Tibial artery (tissue), 4 donors: ENCODE results near the gene KLC4.

ENCODE experiments used
- DNase-seq, 2 donors: peaks; one replicate each; pipeline ENCODE4 v3.0.0-alpha.2; 2019
- H3K27ac ChIP-seq, 2 donors: fragments of 200-600 bp; sonication (generic) in 1 of 2; 1 replicate in 1 of 2; 2 replicates in 1 of 2; pipeline ENCODE4 v1.5.1; 2018 to 2019; ENCODE audit warnings: mild to moderate bottlenecking in 1 of 2
- H3K27me3 ChIP-seq, 2 donors: fragments of 200-600 bp; sonication (generic) in 1 of 2; one replicate each; pipeline versions ENCODE4 v1.5.1 to v1.6.0; 2016 to 2019
- H3K36me3 ChIP-seq, 3 donors: fragments of 200-600 bp; sonication (generic) in 2 of 3; one replicate each; pipeline ENCODE4 v1.5.1; 2016 to 2019; ENCODE audit warnings: mild to moderate bottlenecking in 2 of 3
- H3K4me1 ChIP-seq, 4 donors: fragments of 200-600 bp; sonication (generic) in 2 of 4; 1 replicate in 3 of 4; 2 replicates in 1 of 4; pipeline ENCODE4 v1.5.1; 2016 to 2019
- H3K4me3 ChIP-seq, 2 donors: fragments of 200-600 bp; sonication (generic) in 1 of 2; 1 replicate in 1 of 2; 2 replicates in 1 of 2; pipeline ENCODE4 v1.5.1; 2018 to 2019; ENCODE audit warnings: mild to moderate bottlenecking in 2 of 2
- H3K9me3 ChIP-seq, 3 donors: fragments of 200-600 bp; sonication (generic) in 1 of 3; one replicate each; pipeline ENCODE4 v1.5.1; 2016 to 2019
- intact Hi-C: fragments of 100-400 bp; cut with DNase I; formaldehyde crosslinking; loops from one replicate; pipeline ENCODE4 v1.15.0; 2023; ENCODE audit warnings: low total_unique reads
- TF ChIP-seq, protein P1 (sequence below), 2 experiments: fragments of 200-600 bp in 1 of 2; fragments of 450-650 bp in 1 of 2; IDR thresholded peaks; one replicate each; pipeline ENCODE4 v1.5.1; 2017 to 2019; ENCODE audit warnings: antibody characterized with exemption in 2 of 2, mild to moderate bottlenecking in 1 of 2, moderate library complexity in 1 of 2

Gene KLC4

GRCh38 chr6:43088654-43089056 lies 29.2 kb downstream of the KLC4 start:
- TF ChIP-seq, protein P1, sequence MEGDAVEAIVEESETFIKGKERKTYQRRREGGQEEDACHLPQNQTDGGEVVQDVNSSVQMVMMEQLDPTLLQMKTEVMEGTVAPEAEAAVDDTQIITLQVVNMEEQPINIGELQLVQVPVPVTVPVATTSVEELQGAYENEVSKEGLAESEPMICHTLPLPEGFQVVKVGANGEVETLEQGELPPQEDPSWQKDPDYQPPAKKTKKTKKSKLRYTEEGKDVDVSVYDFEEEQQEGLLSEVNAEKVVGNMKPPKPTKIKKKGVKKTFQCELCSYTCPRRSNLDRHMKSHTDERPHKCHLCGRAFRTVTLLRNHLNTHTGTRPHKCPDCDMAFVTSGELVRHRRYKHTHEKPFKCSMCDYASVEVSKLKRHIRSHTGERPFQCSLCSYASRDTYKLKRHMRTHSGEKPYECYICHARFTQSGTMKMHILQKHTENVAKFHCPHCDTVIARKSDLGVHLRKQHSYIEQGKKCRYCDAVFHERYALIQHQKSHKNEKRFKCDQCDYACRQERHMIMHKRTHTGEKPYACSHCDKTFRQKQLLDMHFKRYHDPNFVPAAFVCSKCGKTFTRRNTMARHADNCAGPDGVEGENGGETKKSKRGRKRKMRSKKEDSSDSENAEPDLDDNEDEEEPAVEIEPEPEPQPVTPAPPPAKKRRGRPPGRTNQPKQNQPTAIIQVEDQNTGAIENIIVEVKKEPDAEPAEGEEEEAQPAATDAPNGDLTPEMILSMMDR (IDR thresholded peaks at IDR 0.05): no peak
- Histone ChIP-seq H3K36me3 (no peaks in the 10 kb centered on the region), H3K4me3 (no peak overlapping the region), H3K27ac (no peak overlapping the region), H3K4me1 (no peaks in the 10 kb centered on the region), H3K27me3 (no peaks in the 10 kb centered on the region), H3K9me3 (no peaks in the 10 kb centered on the region)
- intact Hi-C loops: no loop called here
- no peak for DNase-seq

DNA sequence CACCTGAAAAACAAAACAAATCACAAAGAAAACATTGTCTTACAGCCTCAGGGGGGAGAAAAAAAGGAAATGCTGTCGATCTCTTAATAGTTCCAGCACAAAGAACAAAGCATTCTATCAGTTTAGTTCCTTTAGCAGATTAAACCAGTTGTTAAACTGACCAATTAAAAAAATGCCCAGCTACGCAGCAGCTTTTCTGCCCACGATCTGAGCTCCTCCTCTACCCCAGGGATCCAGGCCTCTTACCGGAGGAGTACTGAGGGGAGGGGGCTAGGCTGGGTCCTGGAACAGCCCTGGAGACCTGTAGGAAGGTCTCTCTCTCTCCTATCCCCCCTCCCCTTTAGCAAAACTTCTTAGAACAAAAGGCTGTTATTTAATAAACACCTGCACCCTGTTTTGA lies 30.0 kb downstream of the KLC4 start:
- Histone ChIP-seq H3K27me3 (no peaks in the 10 kb centered on the region), H3K36me3 (no peaks in the 10 kb centered on the region), H3K4me1 (no peaks in the 10 kb centered on the region), H3K4me3 (no peak overlapping the region), H3K27ac (no peak overlapping the region), H3K9me3 (no peaks in the 10 kb centered on the region)
- TF ChIP-seq, protein P1 (IDR thresholded peaks at IDR 0.05): no peak
- intact Hi-C loops: no loop called here
- DNase-seq: no peak

GRCh38 chr6:43089874-43090558 lies 30.6 kb downstream of the KLC4 start:
- no peaks in the 10 kb centered on the region for H3K9me3 ChIP-seq
- H3K4me3 ChIP-seq: no peak overlapping the region
- H3K4me1 ChIP-seq: no peaks in the 10 kb centered on the region
- DNase-seq: no peak
- H3K27me3 ChIP-seq: no peaks in the 10 kb centered on the region
- H3K36me3 ChIP-seq: no peaks in the 10 kb centered on the region
- no peak overlapping the region for H3K27ac ChIP-seq
- intact Hi-C loops: no loop called here
- TF ChIP-seq, protein P1 (IDR thresholded peaks at IDR 0.05): no peak

DNA sequence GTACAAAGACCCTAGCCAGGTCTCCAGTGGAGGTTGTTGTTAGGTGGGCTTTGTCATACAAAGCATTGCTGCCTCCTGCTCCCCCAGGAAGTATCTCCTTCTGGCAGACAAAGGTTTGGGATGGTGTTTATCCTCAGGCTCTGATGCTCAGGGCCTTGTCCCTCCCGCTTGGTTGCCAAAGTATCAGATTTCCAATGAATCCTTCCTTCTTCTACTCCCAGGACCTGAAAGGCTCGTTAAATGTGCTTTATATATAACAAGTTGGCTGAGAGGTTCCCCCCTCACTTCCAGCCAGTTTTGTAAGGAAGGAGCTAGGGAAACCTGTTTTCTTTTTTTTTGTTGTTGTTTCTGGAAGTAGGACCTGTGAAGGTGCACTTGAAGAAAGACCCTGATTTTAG lies 31.1 kb downstream of the KLC4 start:
- no peak for DNase-seq
- Histone ChIP-seq H3K36me3 (no peaks in the 10 kb centered on the region), H3K27me3 (no peaks in the 10 kb centered on the region), H3K27ac (no peak overlapping the region), H3K4me3 (no peak overlapping the region), H3K4me1 (no peaks in the 10 kb centered on the region), H3K9me3 (no peaks in the 10 kb centered on the region)
- TF ChIP-seq, protein P1 (IDR thresholded peaks at IDR 0.05): no peak
- intact Hi-C loops: no loop called here

DNA sequence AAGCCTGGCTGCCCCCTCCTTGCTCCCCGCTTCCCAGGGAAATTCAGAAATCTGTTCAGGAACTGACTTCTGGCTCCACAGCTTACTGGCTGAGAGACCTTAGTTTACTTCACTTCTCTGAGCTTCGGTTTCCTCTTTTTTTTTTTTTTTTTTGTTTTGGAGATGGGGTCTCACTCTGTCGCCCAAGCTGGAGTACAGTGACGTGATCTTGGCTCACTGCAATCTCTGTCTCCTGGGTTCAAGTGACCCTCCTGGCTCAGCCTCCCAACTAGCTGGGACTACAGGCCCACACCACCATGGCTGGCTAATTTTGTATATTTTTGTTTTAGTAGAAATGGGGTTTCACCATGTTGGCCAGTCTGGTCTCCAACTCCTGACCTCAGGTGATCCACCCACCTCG lies 31.6 kb downstream of the KLC4 start:
- no peaks in the 10 kb centered on the region for H3K36me3 ChIP-seq
- intact Hi-C loops: no loop called here
- H3K27ac ChIP-seq: no peak overlapping the region
- no peaks in the 10 kb centered on the region for H3K9me3 ChIP-seq
- peaks cover 0 to 2% (median 0%) of the 10 kb centered on the region in 4 donors for H3K4me1 ChIP-seq
- TF ChIP-seq, protein P1 (IDR thresholded peaks at IDR 0.05): no peak
- no peaks in the 10 kb centered on the region for H3K27me3 ChIP-seq
- H3K4me3 ChIP-seq: no peak overlapping the region
- no peak for DNase-seq
